H1 (cell line): Measurements from ENCODE around the gene PSMB3. TPM values are rescaled to one million over a fixed set of nuclear protein-coding genes. Genes with fewer than 3 reads are reported as not detected.

Source experiments
- ASH2L ChIP-seq: fragments of 200-600, 300-600 bp; sonication (generic); IDR thresholded peaks from one replicate; pipeline ENCODE4 v1.7.1; 2017; ENCODE audit warnings: low read length
- BACH1 ChIP-seq: IDR thresholded peaks from 2 replicates; pipeline ENCODE4 v1.6.1; 2012; ENCODE audit warnings: low read length, improper control_type of control experiment
- CTBP2 ChIP-seq: IDR thresholded peaks from 2 replicates; pipeline ENCODE4 v1.7.0; 2011; ENCODE audit warnings: borderline replicate concordance, mild to moderate bottlenecking, moderate library complexity, mixed read lengths, low read length; ENCODE audit not compliant: insufficient read depth, insufficient read length
- POLR2A ChIP-seq, 2 experiments: IDR thresholded peaks; 1 replicate in 1 of 2; 2 replicates in 1 of 2; pipeline ENCODE4 v1.6.1; 2011; ENCODE audit warnings: low read depth in 2 of 2, low read length in 2 of 2, mild to moderate bottlenecking in 2 of 2; ENCODE audit errors: control extremely low read depth in 1 of 2
- POU5F1 ChIP-seq: IDR thresholded peaks from 2 replicates; pipeline ENCODE4 v1.6.1; 2011; ENCODE audit warnings: low read depth, mild to moderate bottlenecking, low read length, moderate library complexity
- RAD21 ChIP-seq, 2 experiments: IDR thresholded peaks in 1 of 2; conservative IDR thresholded peaks in 1 of 2; 2 replicates each; pipeline ENCODE4 v1.6.1; 2011; ENCODE audit warnings: low read depth in 2 of 2, low read length in 2 of 2, improper control_type of control experiment in 1 of 2, inconsistent platforms in 1 of 2, mild to moderate bottlenecking in 1 of 2, moderate library complexity in 1 of 2
- SIRT6 ChIP-seq: IDR thresholded peaks from one replicate; pipeline ENCODE4 v1.7.1; 2012; ENCODE audit warnings: low read length, inconsistent platforms
- YY1 ChIP-seq: IDR thresholded peaks from 2 replicates; pipeline ENCODE4 v1.6.1; 2011; ENCODE audit warnings: low read depth, mild to moderate bottlenecking, low read length
- polyA plus RNA-seq, 7 experiments: library from polyadenylated mRNA; depleted of rRNA in 3 of 7; stranded (reverse) in 5 of 7; unstranded in 2 of 7; fragments of >200 nt in 5 of 7; fragments of 200-250 nt in 2 of 7; gene quantifications; 1 replicate in 5 of 7; 2 replicates in 1 of 7; 4 replicates in 1 of 7; pipeline versions ENCODE4 v1.2.1 to v1.2.3, GENCODE V29; 2011 to 2013; ENCODE audit warnings: missing spikeins in 2 of 7, mixed read lengths in 2 of 7
- total RNA-seq: library from RNA; stranded (reverse); fragmentation: NEBNext Ultra II Directional; extraction: Animal tissue kit (Norgen Biotek cat#: 25700); gene quantifications from 2 replicates; pipeline ENCODE4 v1.2.1, GENCODE V29; 2021
- TF ChIP-seq, protein P1 (sequence below): fragments of 300-600 bp; sonication (generic); IDR thresholded peaks from 2 replicates; pipeline ENCODE4 v1.7.1; 2012; ENCODE audit warnings: low read length, moderate library complexity, mild to moderate bottlenecking, inconsistent platforms; ENCODE audit not compliant: insufficient replicate concordance
- TF ChIP-seq, protein P2 (sequence below): IDR thresholded peaks from 2 replicates; pipeline ENCODE4 v1.6.1; 2012; ENCODE audit warnings: inconsistent platforms
- TF ChIP-seq, protein P3 (sequence below): IDR thresholded peaks from 2 replicates; pipeline ENCODE4 v1.6.1; 2011; ENCODE audit warnings: low read depth, mild to moderate bottlenecking, low read length; ENCODE audit not compliant: insufficient read depth

Gene PSMB3
- total and polyA plus RNA-seq, 2 of the 8 experiments (the other 6 are each of a cell fraction or from before 2014, with no cell fraction given): 291 to 914 TPM

DNA sequence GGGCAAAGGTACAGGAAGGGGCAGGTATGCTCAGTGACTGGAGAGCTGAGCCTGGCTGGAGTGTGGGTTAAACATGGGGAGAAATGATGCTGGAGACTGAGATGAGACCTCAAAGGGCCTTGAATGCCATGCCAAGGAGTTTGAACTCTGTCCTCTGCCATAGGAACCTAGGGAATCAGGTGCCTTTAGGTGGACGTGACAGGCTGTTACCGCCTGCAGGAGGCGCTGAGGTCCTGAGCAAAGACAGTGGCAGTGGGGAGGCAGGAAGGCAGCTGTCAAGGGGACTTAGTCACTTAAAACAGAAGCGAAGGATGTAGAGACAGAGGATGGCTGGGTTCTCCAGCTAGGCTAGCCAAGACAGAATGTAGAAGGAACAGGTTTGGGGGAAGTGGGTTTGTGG, 9.1 kb downstream of the PSMB3 start (continued):
- TF ChIP-seq, protein P1, sequence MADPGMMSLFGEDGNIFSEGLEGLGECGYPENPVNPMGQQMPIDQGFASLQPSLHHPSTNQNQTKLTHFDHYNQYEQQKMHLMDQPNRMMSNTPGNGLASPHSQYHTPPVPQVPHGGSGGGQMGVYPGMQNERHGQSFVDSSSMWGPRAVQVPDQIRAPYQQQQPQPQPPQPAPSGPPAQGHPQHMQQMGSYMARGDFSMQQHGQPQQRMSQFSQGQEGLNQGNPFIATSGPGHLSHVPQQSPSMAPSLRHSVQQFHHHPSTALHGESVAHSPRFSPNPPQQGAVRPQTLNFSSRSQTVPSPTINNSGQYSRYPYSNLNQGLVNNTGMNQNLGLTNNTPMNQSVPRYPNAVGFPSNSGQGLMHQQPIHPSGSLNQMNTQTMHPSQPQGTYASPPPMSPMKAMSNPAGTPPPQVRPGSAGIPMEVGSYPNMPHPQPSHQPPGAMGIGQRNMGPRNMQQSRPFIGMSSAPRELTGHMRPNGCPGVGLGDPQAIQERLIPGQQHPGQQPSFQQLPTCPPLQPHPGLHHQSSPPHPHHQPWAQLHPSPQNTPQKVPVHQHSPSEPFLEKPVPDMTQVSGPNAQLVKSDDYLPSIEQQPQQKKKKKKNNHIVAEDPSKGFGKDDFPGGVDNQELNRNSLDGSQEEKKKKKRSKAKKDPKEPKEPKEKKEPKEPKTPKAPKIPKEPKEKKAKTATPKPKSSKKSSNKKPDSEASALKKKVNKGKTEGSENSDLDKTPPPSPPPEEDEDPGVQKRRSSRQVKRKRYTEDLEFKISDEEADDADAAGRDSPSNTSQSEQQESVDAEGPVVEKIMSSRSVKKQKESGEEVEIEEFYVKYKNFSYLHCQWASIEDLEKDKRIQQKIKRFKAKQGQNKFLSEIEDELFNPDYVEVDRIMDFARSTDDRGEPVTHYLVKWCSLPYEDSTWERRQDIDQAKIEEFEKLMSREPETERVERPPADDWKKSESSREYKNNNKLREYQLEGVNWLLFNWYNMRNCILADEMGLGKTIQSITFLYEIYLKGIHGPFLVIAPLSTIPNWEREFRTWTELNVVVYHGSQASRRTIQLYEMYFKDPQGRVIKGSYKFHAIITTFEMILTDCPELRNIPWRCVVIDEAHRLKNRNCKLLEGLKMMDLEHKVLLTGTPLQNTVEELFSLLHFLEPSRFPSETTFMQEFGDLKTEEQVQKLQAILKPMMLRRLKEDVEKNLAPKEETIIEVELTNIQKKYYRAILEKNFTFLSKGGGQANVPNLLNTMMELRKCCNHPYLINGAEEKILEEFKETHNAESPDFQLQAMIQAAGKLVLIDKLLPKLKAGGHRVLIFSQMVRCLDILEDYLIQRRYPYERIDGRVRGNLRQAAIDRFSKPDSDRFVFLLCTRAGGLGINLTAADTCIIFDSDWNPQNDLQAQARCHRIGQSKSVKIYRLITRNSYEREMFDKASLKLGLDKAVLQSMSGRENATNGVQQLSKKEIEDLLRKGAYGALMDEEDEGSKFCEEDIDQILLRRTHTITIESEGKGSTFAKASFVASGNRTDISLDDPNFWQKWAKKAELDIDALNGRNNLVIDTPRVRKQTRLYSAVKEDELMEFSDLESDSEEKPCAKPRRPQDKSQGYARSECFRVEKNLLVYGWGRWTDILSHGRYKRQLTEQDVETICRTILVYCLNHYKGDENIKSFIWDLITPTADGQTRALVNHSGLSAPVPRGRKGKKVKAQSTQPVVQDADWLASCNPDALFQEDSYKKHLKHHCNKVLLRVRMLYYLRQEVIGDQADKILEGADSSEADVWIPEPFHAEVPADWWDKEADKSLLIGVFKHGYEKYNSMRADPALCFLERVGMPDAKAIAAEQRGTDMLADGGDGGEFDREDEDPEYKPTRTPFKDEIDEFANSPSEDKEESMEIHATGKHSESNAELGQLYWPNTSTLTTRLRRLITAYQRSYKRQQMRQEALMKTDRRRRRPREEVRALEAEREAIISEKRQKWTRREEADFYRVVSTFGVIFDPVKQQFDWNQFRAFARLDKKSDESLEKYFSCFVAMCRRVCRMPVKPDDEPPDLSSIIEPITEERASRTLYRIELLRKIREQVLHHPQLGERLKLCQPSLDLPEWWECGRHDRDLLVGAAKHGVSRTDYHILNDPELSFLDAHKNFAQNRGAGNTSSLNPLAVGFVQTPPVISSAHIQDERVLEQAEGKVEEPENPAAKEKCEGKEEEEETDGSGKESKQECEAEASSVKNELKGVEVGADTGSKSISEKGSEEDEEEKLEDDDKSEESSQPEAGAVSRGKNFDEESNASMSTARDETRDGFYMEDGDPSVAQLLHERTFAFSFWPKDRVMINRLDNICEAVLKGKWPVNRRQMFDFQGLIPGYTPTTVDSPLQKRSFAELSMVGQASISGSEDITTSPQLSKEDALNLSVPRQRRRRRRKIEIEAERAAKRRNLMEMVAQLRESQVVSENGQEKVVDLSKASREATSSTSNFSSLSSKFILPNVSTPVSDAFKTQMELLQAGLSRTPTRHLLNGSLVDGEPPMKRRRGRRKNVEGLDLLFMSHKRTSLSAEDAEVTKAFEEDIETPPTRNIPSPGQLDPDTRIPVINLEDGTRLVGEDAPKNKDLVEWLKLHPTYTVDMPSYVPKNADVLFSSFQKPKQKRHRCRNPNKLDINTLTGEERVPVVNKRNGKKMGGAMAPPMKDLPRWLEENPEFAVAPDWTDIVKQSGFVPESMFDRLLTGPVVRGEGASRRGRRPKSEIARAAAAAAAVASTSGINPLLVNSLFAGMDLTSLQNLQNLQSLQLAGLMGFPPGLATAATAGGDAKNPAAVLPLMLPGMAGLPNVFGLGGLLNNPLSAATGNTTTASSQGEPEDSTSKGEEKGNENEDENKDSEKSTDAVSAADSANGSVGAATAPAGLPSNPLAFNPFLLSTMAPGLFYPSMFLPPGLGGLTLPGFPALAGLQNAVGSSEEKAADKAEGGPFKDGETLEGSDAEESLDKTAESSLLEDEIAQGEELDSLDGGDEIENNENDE: no peak
- TF ChIP-seq SIRT6 (no peak), CTBP2 (no peak), RAD21 (IDR thresholded peaks at IDR 0.05 in 1 of 2, conservative IDR thresholded peaks at IDR 0.05 in 1 of 2; ENCODE audit: low read depth in 2 of 2, low read length in 2 of 2) (peak; percentile 82 to 85), ASH2L (no peak), BACH1 (no peak), YY1 (no peak), POLR2A (IDR thresholded peaks at IDR 0.05; ENCODE audit: control extremely low read depth in 1 of 2, low read depth in 2 of 2, low read length in 2 of 2) (no peak), POU5F1 (no peak)
- TF ChIP-seq, protein P2, sequence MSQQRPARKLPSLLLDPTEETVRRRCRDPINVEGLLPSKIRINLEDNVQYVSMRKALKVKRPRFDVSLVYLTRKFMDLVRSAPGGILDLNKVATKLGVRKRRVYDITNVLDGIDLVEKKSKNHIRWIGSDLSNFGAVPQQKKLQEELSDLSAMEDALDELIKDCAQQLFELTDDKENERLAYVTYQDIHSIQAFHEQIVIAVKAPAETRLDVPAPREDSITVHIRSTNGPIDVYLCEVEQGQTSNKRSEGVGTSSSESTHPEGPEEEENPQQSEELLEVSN: no peak
- TF ChIP-seq, protein P3, sequence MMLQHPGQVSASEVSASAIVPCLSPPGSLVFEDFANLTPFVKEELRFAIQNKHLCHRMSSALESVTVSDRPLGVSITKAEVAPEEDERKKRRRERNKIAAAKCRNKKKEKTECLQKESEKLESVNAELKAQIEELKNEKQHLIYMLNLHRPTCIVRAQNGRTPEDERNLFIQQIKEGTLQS: no peak
